Germinal center (tissue), 1 donor: ENCODE data around the gene HTR2B.
"Not testable (repeated sequence)": the region's sequence is repeated elsewhere in the genome, so short reads cannot be mapped to it uniquely, and the experiment has no call there.

ENCODE experiments used
- DNase-seq: peaks from one replicate; pipeline ENCODE4 v3.0.0; 2012; ENCODE audit warnings: mixed read lengths, low spot score

The HTR2B gene

GRCh38 chr2:231124838-231125568 lies at the start of gene HTR2B:
Gene HTR2B (minus strand): TSS chr2:231125042. CDS start chr2:231123764, 1,278 bp downstream.
- no peak for DNase-seq

DNA sequence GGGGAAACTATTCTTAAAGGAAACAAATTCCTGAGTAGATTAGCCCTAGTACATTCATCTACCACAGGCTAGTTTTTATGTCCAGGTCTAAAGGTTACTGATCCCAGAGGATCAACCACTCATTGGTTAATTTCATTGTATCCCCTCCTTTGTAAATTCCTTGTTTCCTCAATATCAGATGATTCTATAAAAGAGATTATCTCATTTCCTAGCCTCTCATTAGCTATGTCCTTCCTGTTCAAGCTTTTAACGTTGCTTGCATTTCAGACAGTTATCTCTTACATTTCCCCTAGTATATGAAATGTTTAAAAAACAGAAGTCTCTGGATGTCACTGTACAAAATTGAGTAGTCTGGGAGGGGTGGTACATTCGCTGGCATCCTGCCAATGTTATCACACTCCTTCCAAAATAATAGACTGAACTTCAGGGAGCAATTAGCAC lies 49.4 kb upstream of the HTR2B start:
- no peak for DNase-seq

GRCh38 chr2:231172025-231172424 lies 47.2 kb upstream of the HTR2B start:
- no peak for DNase-seq

GRCh38 chr2:231170055-231170454 lies 45.2 kb upstream of the HTR2B start:
- no peak for DNase-seq

- DNase-seq, result no peak
Measured at GRCh38 chr2:231169488-231169887, 44.6 kb upstream of the HTR2B start.

DNA sequence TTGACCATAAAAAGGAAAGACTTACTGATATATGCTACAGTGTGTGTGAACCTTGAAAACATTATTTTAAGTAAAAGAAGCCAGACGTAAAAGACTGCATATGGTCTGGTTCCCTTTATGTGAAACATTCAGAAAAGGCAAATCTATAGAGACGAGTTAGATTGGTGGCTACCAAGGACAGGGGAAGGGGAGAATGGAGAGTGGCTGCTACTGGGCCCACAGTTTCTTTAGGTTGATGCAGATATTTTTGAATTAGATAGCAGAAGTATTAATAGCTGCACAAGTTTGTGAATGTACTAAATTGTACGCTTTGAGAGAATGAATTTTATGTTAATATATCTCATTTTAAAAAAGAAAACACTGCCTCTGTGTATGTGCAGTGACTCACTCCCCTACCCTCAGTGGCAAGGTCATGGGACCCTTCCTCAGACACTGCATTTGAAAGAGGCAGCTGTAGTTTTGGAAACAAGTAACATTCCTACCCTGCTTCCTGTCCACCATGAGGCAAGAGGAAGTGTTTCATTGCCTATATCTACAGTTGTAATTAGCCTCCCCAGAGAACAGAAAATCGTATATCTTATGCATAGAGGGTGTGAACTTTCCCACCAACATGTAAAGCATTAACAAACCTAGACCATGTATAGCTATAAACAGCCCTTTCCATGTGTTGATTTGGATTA lies 43.8 kb upstream of the HTR2B start:
- no peak for DNase-seq

GRCh38 chr2:231167745-231168459 lies 43.1 kb upstream of the HTR2B start:
- DNase-seq, result no peak

DNA sequence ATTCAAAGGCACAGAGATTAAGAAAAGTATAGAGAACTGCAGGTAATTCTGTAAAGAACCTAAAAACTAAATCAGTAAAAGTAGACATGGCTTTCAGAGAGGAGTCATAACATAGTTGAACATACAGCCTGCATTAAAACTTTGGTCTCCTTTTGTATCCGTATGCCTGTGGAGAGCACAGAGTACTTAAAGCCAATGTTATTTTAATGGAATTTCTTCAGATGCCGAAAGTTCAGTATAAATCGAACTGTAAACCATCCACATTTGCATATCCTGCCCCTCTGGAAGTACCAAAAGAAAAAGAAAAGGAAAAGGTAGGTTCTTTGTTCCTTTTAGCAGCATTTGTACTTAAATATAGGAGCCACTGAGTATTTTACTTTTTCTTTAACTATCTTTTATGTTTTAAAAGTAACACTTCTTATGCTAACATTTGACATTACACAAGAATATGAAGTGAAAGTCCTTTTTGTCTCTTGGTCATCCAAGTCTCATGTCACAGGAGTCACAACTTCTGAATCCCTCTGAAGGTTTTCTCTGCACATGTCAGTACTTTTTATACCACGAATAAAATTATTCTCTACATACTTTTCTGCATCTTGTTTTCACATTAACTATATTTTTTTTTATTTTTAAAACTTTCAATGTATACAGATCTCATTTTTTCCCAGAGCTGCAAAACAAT lies 38.7 kb upstream of the HTR2B start:
- no peak for DNase-seq

DNA sequence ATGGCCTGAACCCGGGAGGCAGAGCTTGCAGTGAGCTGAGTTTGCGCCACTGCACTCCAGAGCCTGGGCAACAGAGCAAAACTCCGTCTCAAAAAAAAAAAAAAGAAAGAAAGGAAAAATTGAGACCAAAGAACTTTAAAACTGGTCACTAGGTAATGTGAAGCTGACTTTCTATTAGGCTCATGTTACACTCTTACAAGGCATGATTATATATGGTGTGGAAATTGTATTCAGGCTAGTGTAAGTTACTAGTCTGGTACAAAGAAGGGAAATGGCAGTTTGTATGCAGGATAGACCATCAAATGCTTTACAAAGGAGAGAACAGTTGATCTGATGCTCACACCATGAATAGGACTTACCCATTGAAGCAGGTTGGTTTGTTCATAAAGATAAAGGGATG lies 38.2 kb upstream of the HTR2B start:
- no peak for DNase-seq

DNA sequence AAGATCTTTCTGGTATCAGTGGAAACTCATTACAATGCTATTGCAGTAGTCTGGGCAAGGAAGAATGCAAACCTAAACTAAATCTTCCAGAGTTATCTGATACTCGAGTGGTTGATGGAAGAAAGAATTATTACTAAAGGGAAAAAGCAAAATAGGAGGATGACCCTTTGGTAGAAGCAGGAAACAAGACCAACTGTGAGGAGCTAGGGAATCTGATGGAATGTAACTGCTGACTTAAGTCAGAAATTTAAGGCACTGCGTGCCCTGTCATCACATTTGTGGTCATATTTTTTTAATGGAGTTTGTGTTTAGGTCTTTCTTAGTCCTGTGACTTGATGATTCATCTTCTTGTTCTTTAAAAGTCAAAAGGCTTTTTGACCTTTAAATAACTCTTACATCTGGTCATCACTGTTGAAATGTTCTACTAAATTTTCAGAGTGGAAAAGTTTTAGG lies 37.1 kb upstream of the HTR2B start:
- DNase-seq, result no peak

DNA sequence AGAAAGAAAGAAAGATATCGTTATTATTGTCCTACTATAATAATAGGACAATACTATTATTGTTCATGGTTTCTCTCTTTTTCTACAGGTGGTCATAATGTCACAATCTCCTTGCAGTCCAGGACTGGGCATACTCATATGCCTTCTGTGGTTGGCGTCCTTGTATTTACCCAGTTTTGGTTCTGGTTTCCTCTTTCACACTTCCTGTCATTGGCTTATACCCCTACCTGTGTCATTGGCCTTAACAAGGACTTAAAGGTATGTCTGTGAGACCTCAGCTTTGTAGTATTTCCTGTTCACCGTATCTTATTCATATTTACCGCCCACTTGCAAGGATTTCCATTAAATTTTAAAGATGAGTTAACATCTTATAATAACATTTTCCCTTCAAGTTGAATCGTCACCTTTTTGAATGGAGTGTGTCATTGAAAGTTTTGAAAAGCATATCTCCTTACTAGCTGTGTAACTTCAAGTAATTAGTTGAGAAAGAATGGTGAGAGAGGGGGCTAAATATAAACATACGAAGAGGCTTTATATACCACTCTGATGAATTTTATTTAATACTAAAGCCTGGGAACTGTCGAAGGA lies 36.5 kb upstream of the HTR2B start:
- no peak for DNase-seq

GRCh38 chr2:231160701-231161100 lies 35.9 kb upstream of the HTR2B start:
- no peak for DNase-seq

GRCh38 chr2:231159306-231159705 lies 34.5 kb upstream of the HTR2B start:
- DNase-seq, result no peak

DNA sequence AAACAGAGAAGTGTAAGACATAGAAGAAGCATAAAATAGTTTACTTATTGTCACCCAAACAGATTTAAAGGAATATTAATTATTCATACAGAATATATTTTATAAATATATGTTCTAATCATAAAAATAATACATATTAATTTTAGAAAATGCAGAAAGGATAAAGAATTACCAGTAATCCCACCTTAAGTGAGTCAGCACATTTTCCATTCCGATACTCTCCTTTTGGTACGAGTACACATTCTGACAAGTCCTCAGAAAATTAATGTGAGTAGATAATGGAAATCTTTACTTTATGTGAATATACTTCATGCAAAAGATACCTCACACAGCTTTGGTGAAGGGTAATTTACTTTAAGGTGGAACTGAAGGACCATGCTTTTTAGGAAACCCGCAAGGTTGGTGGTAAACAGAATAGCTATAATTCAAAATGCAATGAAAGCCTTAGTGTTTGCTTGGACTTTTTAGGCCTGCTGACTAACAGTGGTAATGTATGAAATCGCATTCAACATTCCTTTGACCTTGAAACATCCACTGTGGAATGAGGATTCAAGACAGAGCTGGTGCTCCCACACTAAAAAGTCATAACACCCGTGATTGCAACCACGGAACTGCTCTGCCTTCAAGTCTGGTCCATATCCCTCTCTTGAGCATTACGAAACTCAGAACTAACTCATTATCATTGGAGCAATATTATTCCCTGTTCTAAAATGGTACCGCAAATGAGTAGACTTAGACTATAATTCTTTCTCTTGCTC lies 28.1 kb upstream of the HTR2B start:
- DNase-seq, result no peak

- DNase-seq, result no peak
Measured at GRCh38 chr2:231146665-231147064, 21.8 kb upstream of the HTR2B start.

DNA sequence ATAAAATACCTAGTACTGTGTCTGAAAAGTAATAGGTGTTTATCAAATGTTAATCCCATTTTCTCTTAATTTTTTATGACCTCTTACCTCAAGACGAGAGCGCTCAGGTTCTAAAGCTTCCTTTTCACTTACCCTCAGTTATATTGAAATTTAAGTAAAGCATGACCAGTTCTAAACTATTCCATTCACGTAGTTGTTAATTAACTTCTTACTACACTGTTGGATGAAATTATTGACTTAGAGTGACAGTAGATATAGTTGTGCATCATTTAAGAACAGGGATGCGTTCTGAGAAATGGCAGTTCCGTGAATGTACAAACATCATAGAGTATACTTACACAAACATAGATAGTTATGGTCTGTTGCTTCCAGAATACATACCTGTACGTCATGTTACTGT lies 20.1 kb upstream of the HTR2B start:
- DNase-seq, result no peak

GRCh38 chr2:231140808-231141207 lies 16.0 kb upstream of the HTR2B start:
- not testable (repeated sequence) for DNase-seq

DNA sequence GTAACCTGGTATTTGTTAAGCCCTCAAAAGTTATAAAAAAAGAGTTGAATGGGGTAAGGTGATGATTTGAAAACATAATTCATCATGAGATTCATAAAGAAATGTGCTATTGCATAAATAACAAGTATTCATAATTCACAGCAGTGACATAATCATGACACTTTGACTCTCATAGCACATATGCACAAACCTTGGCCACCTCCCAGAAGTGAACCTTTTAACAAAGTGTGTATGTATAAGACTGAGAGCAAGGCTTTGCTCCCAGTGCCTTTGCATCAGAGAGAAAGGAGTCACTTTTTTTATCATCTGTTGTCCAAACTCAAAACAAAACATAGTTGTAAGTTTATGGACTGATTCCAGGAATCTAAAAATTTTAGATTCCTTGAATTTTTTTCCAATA lies 15.0 kb upstream of the HTR2B start:
- no peak for DNase-seq

DNA sequence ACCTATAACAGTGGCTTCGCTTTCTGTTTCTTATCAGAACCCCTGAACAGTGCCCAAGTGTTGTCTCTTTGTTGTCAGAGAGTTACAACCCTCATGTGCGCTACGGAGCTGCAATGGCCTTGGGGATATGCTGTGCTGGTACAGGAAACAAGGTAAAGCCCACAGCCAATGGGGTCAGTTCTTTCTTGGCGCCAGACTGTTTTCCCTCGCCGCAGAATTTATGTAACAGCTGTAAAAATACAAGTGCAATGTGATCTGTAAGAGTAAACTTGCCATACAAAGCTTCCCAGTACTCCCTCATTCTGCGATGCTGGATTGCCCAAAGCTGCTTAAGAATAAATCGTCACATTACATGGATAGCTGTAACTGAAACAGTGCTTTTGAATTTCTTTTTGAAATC lies 13.9 kb upstream of the HTR2B start:
- DNase-seq, result no peak

- peak; percentile 10 for DNase-seq
Measured at GRCh38 chr2:231134910-231135655, 10.2 kb upstream of the HTR2B start.
